Adrenal gland (tissue), 19 donors: ENCODE measurements around the gene WNK4. TPM values are rescaled to one million over a fixed set of nuclear protein-coding genes. Genes with fewer than 3 reads are reported as not detected.
A peak's percentile ranks its signal among the peaks of the same experiment; 100 is the strongest.
"Not testable (repeated sequence)": the region's sequence is repeated elsewhere in the genome, so short reads cannot be mapped to it uniquely, and the experiment has no call there.

Experiments
- DNase-seq, 7 donors: peaks; one replicate each; pipeline ENCODE4 v3.0.0-alpha.2; 2019 to 2020
- H3K27ac ChIP-seq, 5 donors: fragments of 200-600 bp; sonication (generic) in 4 of 5; 1 replicate in 3 of 5; 2 replicates in 2 of 5; pipeline versions ENCODE4 v1.5.1 to v1.8.0; 2016 to 2020; ENCODE audit warnings: mild to moderate bottlenecking in 1 of 5
- H3K27me3 ChIP-seq: fragments of 200-600 bp; 2 replicates; pipeline ENCODE4 v1.8.0; 2021
- H3K36me3 ChIP-seq, 2 donors: fragments of 200-600 bp; replicated peaks in 1 of 2; 1 replicate in 1 of 2; 2 replicates in 1 of 2; pipeline versions ENCODE4 v1.5.1 to v1.8.0; 2018 to 2022
- H3K4me1 ChIP-seq, 2 donors: fragments of 200-600 bp; replicated peaks in 1 of 2; 1 replicate in 1 of 2; 2 replicates in 1 of 2; pipeline versions ENCODE4 v1.5.1 to v1.8.0; 2018 to 2021
- H3K4me3 ChIP-seq, 4 donors: fragments of 200-600 bp; sonication (generic) in 3 of 4; one replicate each; pipeline ENCODE4 v1.5.1; 2016 to 2018
- H3K9me3 ChIP-seq, 3 donors: fragments of 200-600 bp; sonication (generic) in 1 of 3; replicated peaks in 1 of 3; 1 replicate in 2 of 3; 2 replicates in 1 of 3; pipeline versions ENCODE4 v1.5.1 to v1.8.0; 2016 to 2021
- POLR2A ChIP-seq, 2 donors: fragments of 450-650 bp; IDR thresholded peaks; one replicate each; pipeline ENCODE4 v1.6.1; 2017; ENCODE audit warnings: antibody characterized with exemption in 2 of 2, mild to moderate bottlenecking in 2 of 2, moderate library complexity in 1 of 2
- WGBS, 4 donors: extraction: QIAGEN DNeasy Blood & Tissue Kit in 2 of 4; methylation state at CpG; one replicate each; pipeline versions ENCODE4 v1.1.5 to v1.1.7; 2013 to 2017; 5-methylcytosine and 5-hydroxymethylcytosine counted together
- intact Hi-C, 2 donors: fragments of 100-400 bp; cut with DNase I; formaldehyde crosslinking; loops; one replicate each; pipeline versions ENCODE4 v1.14.1 to v1.15.0; 2022 to 2023
- long read RNA-seq, 10 donors: library from polyadenylated mRNA in 3 of 10; unstranded in 2 of 10; stranded (forward) in 1 of 10; transcript quantifications; one replicate each; pipeline ENCODE4 v2.0.0 and lab custom pipeline, GENCODE V29; 2021 to 2026
- polyA plus RNA-seq, 3 donors: library from polyadenylated mRNA; stranded (reverse); fragments of 200-250 nt in 2 of 3; fragments of 350-450 nt in 1 of 3; fragmentation: Illumina TruSeq in 1 of 3; extraction: RNeasy Lipid Tissue Mini Kit (QIAGEN cat#74804) in 1 of 3; gene quantifications; one replicate each; pipeline ENCODE4 v1.2.3, GENCODE V29; 2013 to 2014
- total RNA-seq, 9 donors: library from RNA; depleted of rRNA in 4 of 9; stranded (reverse); fragments of >200 nt in 4 of 9; fragments of 120-200 nt in 1 of 9; fragmentation: NEBNext Ultra II Directional in 1 of 9; extraction: Animal tissue kit (Norgen Biotek cat#: 25700) in 1 of 9; gene quantifications; one replicate each; pipeline versions ENCODE4 v1.1.0 to v1.2.4, GENCODE V29; 2013 to 2023
- TF ChIP-seq, protein P1 (sequence below), 6 experiments: fragments of 450-650 bp in 4 of 6; fragments of 200-600 bp in 2 of 6; sonication (generic) in 1 of 6; IDR thresholded peaks; 1 replicate in 5 of 6; 2 replicates in 1 of 6; pipeline versions ENCODE4 v1.5.1 to v1.8.0; 2016 to 2021; ENCODE audit warnings: antibody characterized with exemption in 6 of 6, mild to moderate bottlenecking in 2 of 6, moderate library complexity in 1 of 6
- donor health status: healthy with polysubstance abuse.
- donor health status: Bipolar disorder and iron deficiency.
- donor health status: DM: yes; HTN: yes; CAD: no.
- donor health status: DM: no; HTN: no; CAD: no.
- donor health status: DM: no; HTN: no; CAD: no.
- donor health status: DM: yes; HTN: yes; CAD: no.

Gene WNK4
- total RNA-seq: under 1 TPM in 4 of 9 donors, not detected in 5; 0.18 to 0.46 (median 0.30) TPM
- polyA plus RNA-seq: under 1 TPM; 0.05 to 0.08 (median 0.07) TPM
- long read RNA-seq, donor 1: 0 reads
- long read RNA-seq, donor 2: 0 reads
- long read RNA-seq, donor 3, partial matches to known transcripts: 68 of 289 reads
- long read RNA-seq, donor 3, other reads (novel, unspliced or antisense): 221 of 289 reads
- long read RNA-seq, donor 4, partial matches to known transcripts: 1 of 1 reads
- long read RNA-seq, donor 4, other reads (novel, unspliced or antisense): 0 of 1 reads
- long read RNA-seq, donor 5: 0 reads
- long read RNA-seq, donor 6: 0 reads
- long read RNA-seq, donor 7: 0 reads
- long read RNA-seq, donor 8: 0 reads
- long read RNA-seq, donor 9: 0 reads
- long read RNA-seq, donor 10, partial matches to known transcripts: 0 of 152 reads
- long read RNA-seq, donor 10, other reads (novel, unspliced or antisense): 152 of 152 reads

- peak within 1 kb of the TSS in 1 of 4 donors; percentile 38 for H3K4me3 ChIP-seq
- H3K4me1 ChIP-seq: peaks cover 0 to 16% of the 10 kb centered on the region in 2 donors
- peaks cover 39% of the 10 kb centered on the region for H3K27me3 ChIP-seq
- WGBS, 4 donors: 9 to 55% (median 23%) methylated on average over 6 to 63 of the region's 65 CpGs
- H3K9me3 ChIP-seq: no peaks in the 10 kb centered on the region
- no peak within 1 kb of the TSS for H3K27ac ChIP-seq
- no peak for DNase-seq
- peaks cover 0 to 46% of the 10 kb centered on the region in 2 donors for H3K36me3 ChIP-seq
- intact Hi-C loops: loop anchor here in 1 of 2 donors (10.0 kb wide), 1 partner anchor 885 kb away; no protein-coding TSS in a partner anchor
- TF ChIP-seq POLR2A (IDR thresholded peaks at IDR 0.05): no peak
- TF ChIP-seq, protein P1, sequence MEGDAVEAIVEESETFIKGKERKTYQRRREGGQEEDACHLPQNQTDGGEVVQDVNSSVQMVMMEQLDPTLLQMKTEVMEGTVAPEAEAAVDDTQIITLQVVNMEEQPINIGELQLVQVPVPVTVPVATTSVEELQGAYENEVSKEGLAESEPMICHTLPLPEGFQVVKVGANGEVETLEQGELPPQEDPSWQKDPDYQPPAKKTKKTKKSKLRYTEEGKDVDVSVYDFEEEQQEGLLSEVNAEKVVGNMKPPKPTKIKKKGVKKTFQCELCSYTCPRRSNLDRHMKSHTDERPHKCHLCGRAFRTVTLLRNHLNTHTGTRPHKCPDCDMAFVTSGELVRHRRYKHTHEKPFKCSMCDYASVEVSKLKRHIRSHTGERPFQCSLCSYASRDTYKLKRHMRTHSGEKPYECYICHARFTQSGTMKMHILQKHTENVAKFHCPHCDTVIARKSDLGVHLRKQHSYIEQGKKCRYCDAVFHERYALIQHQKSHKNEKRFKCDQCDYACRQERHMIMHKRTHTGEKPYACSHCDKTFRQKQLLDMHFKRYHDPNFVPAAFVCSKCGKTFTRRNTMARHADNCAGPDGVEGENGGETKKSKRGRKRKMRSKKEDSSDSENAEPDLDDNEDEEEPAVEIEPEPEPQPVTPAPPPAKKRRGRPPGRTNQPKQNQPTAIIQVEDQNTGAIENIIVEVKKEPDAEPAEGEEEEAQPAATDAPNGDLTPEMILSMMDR (IDR thresholded peaks at IDR 0.05): no peak
Observed at GRCh38 chr17:42779936-42780850, at the start of gene WNK4. TSS of gene WNK4 (plus strand) at chr17:42780610. CDS start at chr17:42780699, 89 bp downstream.

DNA sequence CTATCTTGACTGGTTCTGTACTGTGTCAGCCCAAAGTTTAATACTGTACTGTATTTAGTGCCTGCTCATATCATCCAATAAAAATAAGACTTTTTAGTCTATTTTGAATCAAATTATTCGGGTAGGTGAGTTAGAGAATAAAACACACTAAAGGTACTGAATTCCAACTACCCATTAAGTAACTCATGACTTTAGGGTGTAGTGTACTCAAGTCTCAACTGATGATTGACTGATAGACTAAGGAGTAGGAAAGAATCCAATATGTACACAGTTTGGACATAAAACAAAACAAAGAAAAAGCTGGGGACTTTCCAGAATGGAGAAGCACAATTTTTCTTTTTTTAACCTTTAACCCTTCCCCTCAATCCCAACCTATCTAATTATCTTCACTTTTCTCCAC is 39.7 kb upstream of the WNK4 start:
- DNase-seq: no peak
- intact Hi-C loops: no loop called here
- peaks cover 14 to 18% of the 10 kb centered on the region in 2 donors for H3K4me1 ChIP-seq
- no peak for TF ChIP-seq POLR2A (IDR thresholded peaks at IDR 0.05)
- TF ChIP-seq, protein P1 (IDR thresholded peaks at IDR 0.05): no peak
- no peaks in the 10 kb centered on the region for H3K27me3 ChIP-seq
- 82 to 94% (median 86%) methylated on average over 1 of the region's 1 CpG for WGBS, 4 donors
- no peak overlapping the region for H3K27ac ChIP-seq
- H3K4me3 ChIP-seq: no peak overlapping the region
- H3K36me3 ChIP-seq: no peaks in the 10 kb centered on the region
- H3K9me3 ChIP-seq: no peaks in the 10 kb centered on the region

GRCh38 chr17:42742916-42743315 is 37.5 kb upstream of the WNK4 start:
- intact Hi-C loops, H3K9me3 ChIP-seq, H3K27me3 ChIP-seq, H3K27ac ChIP-seq, H3K4me3 ChIP-seq, DNase-seq, H3K36me3 ChIP-seq: not testable (repeated sequence)
- peaks cover 14 to 18% of the 10 kb centered on the region in 2 donors for H3K4me1 ChIP-seq
- 91 to 97% (median 94%) methylated on average over 11 of the region's 11 CpGs for WGBS, 4 donors

DNA sequence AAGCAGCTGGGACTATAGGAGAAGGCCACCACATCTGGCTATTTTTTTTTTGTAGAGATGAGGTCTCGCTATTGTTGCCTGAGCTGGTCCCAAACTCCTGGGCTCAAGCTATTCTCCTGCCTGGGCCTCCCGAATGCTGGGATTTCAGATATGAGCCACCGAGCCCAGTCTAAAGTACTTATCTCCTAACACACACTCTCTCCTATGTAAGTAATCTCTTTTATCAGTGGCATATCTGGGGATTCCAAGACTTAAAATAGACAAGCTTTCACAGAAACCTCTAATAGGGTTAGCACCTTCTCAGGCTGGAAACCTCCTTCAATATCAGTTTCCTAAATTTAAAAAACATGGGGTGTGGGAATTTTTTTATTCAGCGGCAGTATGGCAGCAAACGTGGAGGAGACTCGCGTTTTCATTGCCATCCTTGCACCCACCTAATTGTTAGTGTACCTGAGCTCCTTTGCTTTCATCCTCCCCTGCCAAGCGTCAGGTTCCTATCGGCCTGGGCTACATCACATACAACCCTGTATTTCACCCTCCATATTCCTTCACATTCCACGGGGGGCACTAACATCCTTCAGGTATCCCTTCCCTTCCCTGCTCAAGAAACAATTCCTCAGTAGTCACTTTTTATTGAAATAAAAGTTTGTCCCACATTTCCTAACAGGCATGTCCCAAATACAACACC is 36.7 kb upstream of the WNK4 start:
- WGBS, 4 donors: 46 to 50% (median 48%) methylated on average over 10 of the region's 10 CpGs
- intact Hi-C loops: no loop called here

More for the DNA sequence above, 36.7 kb upstream of the WNK4 start:
- Histone ChIP-seq H3K4me1 (peaks cover 14 to 24% of the 10 kb centered on the region in 2 donors), H3K4me3 (peak overlapping the region in 2 of 4 donors; percentile 65 to 92), H3K27me3 (no peaks in the 10 kb centered on the region), H3K27ac (peak overlapping the region in 4 of 5 donors; percentile 84 to 92 (median 90)), H3K9me3 (no peaks in the 10 kb centered on the region), H3K36me3 (no peaks in the 10 kb centered on the region)
- TF ChIP-seq, protein P1 (IDR thresholded peaks at IDR 0.05): peak in 1 of 6 experiments; percentile 13
- no peak for TF ChIP-seq POLR2A (IDR thresholded peaks at IDR 0.05)
- DNase-seq: no peak
